Left cardiac atrium (tissue), 4 donors: ENCODE data around the gene KCNT1. TPM values are rescaled to one million over a fixed set of nuclear protein-coding genes. Genes with fewer than 3 reads are reported as not detected.
A peak's percentile ranks its signal among the peaks of the same experiment; 100 is the strongest.

Source experiments
- ATAC-seq, 2 donors: fragments of 200-7000 bp; cut with Tn5 transposase; one replicate each; pipeline ENCODE4 v1.9.1; 2020; ENCODE audit warnings: mild to moderate bottlenecking in 2 of 2, moderate library complexity in 2 of 2
- DNase-seq: peaks from one replicate; pipeline ENCODE4 v3.0.0-alpha.2; 2020
- intact Hi-C, 2 donors: fragments of 100-400 bp; cut with DNase I; formaldehyde crosslinking; loops; one replicate each; pipeline versions ENCODE4 v1.14.1 to v1.15.1; 2022 to 2023
- total RNA-seq, 2 donors: library from RNA; stranded (reverse); fragmentation: NEBNext Ultra II Directional; extraction: Animal tissue kit (Norgen Biotek cat#: 25700); gene quantifications; one replicate each; pipeline ENCODE4 v1.2.1, GENCODE V29; 2021
- donor health status: DM: no; HTN: yes; CAD: no.
- donor health status: DM: no; HTN: yes; CAD: no; lungs with severe emphysema.
- donor health status: DM: yes; HTN: yes; CAD: no.
- donor health status: Dilated cardiomyopathy.

The KCNT1 gene
- total RNA-seq, 2 donors from 2014 or later: 0.24 to 1.2 TPM

DNA sequence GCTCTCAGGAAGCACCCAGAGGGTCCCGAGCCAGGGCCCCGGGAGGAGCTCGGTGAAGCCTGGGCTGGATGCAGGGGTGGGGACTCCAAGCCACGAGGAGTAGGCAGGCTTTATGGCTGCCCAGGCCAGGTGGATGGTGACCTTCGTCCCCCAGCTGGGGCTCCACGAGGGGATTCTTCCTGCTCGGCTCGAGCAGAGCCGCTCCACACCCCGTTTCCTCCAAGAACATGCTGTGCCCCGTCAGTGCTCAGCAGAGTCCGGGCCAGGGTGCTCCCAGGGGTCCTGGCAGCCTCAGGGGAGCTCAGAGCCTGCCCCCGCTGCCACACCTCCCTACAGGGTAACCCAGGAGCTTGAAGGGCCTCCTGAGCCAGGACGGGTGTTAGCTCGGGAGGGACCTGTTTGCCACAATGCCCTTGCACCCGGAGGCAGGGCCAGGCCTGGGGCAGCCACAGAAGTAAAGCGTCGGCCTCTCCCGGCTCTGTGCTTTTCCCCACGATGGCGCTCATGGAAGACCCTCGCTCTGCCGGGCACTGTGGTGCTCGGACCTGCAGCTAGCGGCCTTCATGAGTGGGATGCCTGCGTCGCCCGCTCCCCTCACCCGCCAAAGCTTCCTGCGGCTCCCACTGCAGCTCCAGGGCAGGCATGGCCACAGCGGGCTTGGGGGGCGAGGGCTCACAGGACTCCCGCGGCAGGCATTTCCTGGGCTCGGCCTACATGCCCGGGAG is 86.8 kb downstream of the KCNT1 start:
- DNase-seq: no peak
- intact Hi-C loops: no loop called here
- ATAC-seq: no peak

DNA sequence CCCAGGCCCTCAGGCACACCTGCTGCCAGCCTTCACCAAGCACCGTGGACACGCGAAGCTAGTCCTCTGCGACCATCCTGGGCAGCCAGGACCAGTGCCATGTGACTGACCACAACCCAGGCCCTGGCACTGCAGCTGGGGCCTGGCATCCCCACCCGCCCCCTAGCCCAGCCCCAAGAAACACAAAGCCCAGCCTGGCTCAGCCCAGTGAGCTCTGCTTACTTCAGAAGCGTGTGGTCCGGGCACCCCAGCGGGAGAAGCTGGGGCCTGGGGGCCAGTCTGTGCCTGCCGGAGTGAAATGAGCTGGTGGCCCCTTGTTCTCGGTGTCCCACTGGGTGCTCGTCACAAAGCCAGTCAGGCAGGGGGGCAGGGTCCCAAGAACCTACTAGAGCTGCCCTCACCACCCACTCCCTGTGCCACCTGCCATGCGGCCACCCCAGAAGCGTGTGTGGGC is 87.9 kb downstream of the KCNT1 start:
- ATAC-seq (no peak), DNase-seq (no peak)
- intact Hi-C loops: loop anchor here in 1 of 2 donors (10.0 kb wide), 1 partner anchor 335 kb away; no protein-coding TSS in a partner anchor

DNA sequence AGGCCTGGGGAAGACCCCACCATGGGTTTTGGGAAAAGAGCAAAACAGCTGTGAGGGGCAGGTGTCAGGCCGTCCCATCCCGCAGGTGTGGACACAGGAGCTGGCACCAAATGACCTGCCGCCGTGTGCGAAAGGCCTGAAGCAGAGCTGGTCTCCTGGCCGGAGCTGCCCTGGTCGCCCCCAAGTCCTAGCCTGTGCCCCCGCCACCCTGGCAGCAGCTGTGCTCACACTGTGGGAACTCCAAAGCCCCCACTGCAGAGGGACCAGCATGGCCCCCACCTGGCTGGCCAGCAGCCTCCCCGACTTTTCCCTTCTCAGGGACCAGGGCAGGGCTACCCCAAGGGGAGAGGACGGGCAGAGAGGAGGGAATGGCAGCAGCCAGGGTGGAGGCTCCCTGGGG is 88.4 kb downstream of the KCNT1 start:
- DNase-seq (no peak), ATAC-seq (no peak)
- intact Hi-C loops: loop anchor here in 1 of 2 donors (10.0 kb wide), 1 partner anchor 334 kb away; no protein-coding TSS in a partner anchor

DNA sequence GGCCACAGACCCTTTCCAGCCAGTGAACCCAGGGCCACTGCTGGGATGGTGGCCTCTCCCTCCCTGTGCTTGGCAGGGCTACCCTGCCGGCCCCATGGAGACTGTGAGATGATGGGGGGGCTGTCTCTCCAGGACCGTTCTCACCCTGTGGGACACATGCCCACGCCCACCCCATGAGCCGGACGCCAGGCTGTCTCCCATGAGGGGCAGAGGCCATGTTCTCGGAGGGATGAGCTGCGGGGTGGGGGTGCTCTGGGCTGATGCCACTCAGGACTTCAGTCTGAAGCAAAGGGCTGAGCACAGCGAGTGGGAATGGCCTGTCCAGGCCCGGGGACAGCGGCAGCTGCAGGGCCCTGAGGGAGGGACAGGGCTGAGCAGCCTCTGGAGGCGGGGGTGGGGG is 88.9 kb downstream of the KCNT1 start:
- DNase-seq (no peak), ATAC-seq (no peak)
- intact Hi-C loops: loop anchor here in 1 of 2 donors (10.0 kb wide), 1 partner anchor 334 kb away; no protein-coding TSS in a partner anchor

DNA sequence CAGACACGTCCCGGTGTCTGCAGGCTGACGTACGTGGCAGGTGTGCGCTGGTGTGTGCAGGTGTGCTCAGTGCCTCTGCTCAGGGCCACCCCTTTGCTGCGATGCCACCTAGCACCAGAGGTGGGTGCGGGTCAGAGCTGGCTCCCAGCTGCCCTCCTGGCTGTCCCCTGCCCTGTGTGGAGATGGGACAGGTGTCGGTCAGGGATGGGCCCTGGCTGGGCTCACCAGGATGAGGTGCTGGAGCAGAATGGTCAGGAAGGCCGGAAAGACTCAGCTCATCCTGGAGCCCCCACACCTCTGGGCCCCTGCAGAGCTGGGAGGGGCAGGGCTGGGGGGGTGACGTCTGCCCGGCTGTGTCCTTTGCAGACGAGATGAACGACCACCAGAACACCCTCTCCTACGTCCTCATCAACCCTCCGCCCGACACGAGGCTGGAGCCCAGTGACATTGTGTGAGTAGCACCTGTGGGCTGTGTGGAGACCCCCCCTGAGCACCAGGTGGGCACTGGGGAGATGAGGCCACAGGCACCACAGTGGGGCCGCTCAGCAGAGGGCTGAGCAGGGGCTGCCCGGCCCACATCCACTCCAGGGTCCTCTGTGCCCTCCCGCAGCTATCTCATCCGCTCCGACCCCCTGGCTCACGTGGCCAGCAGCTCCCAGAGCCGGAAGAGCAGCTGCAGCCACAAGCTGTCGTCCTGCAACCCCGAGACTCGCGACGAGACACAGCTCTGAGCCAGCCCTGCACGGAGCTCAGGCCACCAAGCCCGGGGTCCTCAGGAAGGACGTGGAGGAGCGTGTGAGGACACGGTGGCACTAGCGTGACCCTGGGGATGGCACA is 89.7 kb downstream of the KCNT1 start:
- intact Hi-C loops: loop anchor here in 1 of 2 donors (10.0 kb wide), 1 partner anchor 333 kb away; no protein-coding TSS in a partner anchor
- DNase-seq (no peak), ATAC-seq (no peak)

DNA sequence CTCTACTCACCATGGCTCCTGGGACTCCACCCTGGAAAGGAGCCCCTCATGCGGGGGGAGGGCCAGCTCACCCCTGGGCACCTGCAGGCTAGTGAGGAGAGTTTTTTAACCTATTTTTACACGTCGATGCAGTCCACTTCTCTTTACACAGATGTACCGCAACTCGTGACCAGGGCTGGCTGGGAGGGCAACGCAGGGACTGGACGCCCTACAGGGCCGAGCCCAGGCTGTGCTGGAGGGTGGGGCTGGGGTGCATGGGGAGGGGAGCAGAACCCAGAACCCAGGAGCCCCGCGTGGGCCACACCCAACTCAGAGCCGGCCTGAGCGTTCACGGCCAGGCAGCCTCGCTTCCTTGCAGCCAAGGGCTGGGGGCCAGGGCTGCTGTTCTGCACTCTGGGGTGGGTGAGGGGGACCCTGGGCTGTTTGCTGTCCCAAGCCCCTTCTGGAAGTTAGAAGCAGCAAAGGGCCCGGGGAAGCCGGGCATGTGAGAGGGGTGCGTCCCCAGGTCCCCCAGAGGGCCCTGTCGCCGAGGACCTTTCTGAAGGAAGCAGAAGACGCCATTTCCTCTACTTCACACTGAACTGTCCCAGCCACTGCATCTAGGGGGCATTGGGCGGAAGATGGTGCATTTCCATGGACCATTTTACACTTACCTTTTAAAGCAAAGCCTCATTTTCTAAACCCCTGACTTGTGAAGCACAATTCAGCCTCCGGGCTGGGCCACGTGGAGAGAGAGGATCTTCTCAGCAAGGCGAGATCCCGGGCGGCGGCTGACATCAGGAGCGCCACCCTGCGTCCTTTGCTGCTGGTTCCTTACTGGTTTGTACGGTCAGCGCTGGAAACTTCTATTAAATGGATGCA is 90.5 kb downstream of the KCNT1 start:
- ATAC-seq: no peak
- intact Hi-C loops: loop anchor here in 1 of 2 donors (10.0 kb wide), 1 partner anchor 332 kb away; no protein-coding TSS in a partner anchor
- no peak for DNase-seq

DNA sequence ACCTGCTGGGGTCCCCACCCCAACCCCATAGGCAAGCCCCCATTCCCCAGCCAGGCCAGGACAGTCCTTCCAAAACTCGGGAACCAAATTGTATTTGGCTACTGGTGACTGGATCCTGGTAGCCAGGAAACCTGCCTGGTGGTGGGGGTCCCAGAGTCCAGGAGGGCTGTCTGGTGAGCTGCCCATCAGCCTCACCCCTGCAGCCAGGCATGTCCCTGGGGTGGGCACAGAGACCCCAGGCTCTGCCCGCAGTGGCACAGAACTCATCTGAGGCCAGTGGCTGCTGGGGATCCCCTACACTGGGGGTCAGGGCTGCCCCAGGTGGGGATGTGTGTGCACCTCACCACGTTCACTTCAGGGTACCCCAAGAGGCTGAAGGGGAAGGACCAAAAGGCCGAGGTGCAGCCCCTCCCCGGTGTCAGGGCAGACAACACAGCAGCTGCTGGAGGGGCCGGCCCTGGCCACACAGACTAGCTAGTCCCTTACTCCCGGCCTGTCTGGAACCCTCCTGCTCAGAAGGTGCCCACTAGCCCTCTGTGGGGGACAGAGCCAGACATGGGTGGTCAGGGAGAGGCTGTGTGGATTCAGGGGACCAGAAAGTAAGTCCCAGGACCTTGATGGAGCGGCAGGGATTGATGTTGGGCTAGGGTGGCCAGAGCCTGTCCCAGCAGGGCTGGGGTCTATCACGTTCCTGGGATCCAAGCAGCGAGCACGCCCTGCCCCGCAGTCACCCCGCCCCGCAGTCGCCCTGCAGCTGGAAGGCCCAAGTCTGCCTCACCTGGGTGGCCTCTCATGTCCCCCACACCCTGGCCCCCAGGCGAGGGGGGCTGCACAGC is 91.5 kb downstream of the KCNT1 start:
- no peak for ATAC-seq
- DNase-seq: no peak
- intact Hi-C loops: loop anchor here in 1 of 2 donors (10.0 kb wide), 1 partner anchor 331 kb away; no protein-coding TSS in a partner anchor

DNA sequence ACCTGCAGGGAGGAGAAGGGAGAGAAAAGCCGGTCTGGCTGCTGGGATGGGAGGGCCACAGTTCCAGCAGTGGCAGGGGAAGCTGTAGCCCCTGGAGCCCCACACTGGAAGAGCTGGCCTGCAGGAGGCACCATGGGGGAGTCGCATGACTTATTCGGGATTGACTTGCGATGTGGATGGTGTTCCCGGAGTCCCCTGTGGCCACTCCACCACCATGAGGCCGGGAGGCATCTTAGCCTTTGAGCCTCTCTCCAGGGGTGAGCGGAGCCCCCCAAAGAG is 92.0 kb downstream of the KCNT1 start:
- ATAC-seq (no peak), DNase-seq (no peak)
- intact Hi-C loops: loop anchor here in 1 of 2 donors (10.0 kb wide), 1 partner anchor 331 kb away; no protein-coding TSS in a partner anchor

DNA sequence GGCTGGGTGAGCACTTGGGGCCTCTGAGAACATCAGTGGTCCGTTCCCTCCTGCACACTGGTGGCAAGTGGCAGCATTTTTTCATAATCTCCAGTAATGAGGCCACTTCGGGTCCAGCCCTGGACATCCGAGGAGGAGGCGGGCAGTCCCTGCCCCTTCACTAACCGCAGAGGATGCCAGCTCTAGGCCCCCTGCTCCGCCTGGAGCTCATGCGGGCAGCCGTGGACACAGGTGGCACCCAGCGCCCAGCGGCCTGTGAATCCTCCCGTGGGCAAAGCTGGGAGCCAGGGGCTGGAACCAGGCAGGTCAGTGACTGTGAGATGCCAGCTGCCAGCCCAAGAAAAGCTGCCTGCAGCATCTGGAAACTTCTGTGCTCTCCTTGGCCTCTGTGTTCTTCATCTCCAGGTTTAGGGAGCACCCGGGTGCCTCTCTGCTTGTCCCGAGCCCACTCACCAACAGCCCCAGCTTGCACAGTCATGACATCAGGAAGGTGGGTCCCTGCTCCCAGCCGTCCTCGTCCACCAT is 92.4 kb downstream of the KCNT1 start:
- ATAC-seq: no peak
- intact Hi-C loops: loop anchor here in 1 of 2 donors (10.0 kb wide), 1 partner anchor 330 kb away; no protein-coding TSS in a partner anchor
- no peak for DNase-seq

DNA sequence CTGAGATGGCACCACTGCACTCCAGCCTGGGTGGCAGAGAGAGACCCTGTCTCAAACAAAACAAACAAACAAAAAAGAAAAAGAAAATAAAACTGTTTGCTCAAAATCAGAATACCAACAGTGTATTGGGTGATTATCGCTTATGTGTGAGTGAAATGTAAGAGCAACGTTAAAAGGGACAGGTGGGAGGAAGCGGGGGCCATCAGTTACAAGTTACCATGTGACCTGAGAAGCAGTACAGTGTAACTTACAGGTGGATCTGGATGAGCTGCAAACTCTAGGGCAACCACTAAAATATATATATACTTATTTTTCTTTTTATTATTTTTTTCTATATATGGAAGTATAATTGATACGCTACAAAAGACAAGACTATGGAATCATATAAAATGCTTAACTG is 93.4 kb downstream of the KCNT1 start:
- DNase-seq: no peak
- ATAC-seq: no peak
- intact Hi-C loops: loop anchor here in 1 of 2 donors (10.0 kb wide), 1 partner anchor 329 kb away; no protein-coding TSS in a partner anchor

DNA sequence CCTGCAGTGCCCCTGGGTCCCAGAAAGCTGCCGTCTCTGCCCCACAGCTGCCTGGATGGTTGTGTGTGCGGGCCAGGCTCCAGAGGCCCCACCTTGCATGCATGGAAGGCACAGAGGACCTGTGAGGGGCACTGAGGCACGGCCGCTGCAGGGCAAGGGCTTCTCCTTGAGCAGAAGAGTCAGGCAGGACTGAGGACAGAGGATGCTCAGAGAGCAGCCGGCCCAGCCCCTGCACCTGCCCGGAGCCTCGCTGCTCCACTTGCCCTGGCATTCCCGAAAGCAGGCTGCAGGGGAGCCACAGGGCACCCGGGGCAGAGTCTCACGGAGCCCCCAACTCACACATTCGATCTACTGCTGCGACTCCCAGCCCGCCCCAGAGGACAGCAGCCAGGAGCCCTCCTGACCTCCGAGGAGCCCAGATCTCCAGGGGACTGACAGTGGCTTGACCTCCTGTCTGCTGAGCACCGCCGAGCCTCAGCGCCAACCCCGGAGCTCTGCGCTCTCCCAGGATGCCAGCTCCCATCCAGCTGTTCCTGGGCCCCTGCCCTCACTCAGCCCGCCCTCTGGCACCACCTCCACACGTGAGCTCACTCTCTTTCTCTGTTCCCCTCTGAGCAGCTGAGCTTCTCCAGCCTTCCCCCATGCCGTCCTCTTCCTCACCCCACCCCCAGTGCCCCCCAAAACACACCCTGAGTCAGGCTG is 95.0 kb downstream of the KCNT1 start:
- intact Hi-C loops: loop anchor here in 1 of 2 donors (10.0 kb wide), 1 partner anchor 328 kb away; no protein-coding TSS in a partner anchor
- DNase-seq: no peak
- ATAC-seq: peak in 1 of 2 donors; percentile 9

DNA sequence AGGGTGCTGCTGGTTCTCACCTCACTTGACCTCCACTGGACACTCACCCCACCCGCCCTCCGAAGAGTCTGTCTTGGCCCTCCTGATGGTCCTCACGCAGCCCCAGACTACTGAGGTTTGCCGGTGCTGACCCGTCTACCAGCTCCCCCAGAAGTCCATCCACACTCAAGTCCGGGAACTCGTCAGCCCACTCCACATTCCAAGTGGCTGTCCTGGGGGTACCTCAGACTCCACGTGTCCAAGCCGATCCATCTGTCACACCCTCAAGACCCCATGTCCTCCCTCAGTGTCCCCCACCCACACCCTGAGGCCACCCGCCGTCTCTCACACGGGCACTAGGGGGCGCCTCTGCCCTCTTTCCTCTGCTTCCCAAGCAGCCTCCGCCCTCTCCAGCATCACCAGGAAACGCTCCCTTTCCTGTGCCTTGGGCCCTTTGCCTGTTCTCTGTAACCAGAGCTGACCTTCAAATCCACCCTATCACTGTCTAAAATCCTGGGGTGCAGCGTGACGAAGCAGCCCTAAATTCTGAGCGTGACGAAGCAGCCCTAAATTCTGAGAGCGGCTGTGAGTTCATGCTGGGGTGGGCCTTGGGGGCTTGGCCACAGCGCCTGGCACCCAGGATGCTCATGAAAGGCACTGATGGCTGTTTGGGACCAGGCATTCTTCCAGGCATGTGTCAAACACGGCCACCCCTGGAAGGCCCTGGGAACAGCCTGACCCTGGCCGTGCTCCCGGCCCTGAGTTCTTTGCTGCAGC is 95.7 kb downstream of the KCNT1 start:
- intact Hi-C loops: loop anchor here in 1 of 2 donors (10.0 kb wide), 1 partner anchor 327 kb away; no protein-coding TSS in a partner anchor
- DNase-seq (peak; percentile 61), ATAC-seq (peak; percentile 57 to 61)

DNA sequence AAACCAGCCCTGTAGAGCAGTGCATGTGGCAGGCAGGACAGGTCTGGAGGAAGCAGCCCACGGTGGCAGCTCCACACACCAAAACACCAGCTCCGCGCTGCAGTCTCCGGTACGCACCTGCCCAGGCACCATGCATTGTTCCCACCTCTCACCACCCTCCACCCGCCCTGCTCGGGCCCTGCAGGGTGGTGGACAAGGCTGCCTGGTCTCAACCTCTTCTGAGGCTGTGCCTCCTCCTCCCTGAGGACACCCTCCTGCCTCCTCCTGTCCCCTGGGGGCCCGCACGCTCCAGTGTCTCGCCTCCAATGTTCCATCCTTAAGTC is 96.2 kb downstream of the KCNT1 start:
- no peak for ATAC-seq
- intact Hi-C loops: loop anchor here in 1 of 2 donors (10.0 kb wide), 1 partner anchor 327 kb away; no protein-coding TSS in a partner anchor
- DNase-seq: no peak

DNA sequence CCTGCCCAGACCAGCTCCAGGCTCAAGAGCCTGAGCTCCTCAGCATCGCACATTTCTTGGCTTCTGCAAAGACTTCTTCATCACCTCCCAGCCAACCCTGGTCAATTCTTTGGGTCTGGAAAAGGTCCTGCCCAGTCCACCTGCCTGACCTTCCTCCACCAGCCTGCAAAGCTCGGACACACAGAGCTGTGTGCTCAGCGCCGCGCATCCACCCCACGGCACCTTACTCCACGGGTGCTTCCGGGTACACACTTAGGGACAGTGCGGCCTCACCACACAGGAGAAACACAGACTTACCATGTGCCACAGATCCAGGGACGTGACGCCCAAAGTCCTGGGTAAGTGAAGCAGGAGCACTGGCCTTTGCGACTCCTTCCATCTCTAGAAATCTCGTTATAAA is 97.3 kb downstream of the KCNT1 start:
- intact Hi-C loops: loop anchor here in 1 of 2 donors (10.0 kb wide), 1 partner anchor 326 kb away; no protein-coding TSS in a partner anchor
- no peak for DNase-seq
- no peak for ATAC-seq

DNA sequence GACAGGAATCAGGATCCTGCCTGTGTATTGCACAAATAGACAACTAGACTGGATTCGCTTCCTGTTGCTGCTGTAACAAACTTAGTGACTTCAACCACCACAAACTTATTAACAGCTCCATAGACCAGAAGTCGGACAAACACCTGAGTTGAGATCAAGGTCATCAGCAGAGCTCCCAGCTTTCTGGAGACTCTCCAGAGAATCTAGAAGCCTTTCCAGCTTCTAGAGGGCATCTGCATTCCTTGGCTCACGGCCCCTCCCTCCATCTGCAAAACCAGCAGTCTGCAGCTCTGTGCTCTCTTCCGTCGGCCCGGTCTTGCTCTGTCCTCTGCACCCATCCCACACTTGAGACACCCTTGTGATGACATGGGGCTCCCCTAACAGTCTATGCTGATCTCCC is 99.1 kb downstream of the KCNT1 start:
- no peak for DNase-seq
- intact Hi-C loops: no loop called here
- ATAC-seq: no peak

DNA sequence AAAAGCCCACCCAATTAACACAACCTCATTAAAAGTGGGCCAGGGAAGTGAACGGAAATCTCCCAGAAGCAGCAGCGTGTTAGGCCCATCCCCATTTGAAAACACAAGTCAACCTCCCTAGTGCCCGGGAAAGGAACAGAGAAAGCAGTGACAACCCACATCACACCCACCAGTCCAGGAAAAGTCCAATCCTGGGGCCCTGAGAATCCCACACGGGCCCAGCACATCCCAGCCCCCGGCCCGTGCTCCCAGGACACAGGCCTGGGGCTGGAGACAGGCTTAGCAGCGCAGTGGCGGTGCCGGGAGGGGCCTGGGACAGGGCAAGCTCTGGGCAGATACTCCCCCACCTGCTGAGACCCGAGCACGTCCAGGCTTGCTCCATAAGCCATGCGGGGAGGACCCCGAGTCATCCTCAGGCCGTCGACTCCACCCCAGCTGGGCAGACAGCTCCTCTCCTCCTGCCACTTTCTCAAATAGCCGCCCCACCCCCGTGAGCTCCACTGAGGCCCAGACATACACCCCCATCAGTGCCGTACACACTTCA is 101.0 kb downstream of the KCNT1 start:
- intact Hi-C loops: no loop called here
- ATAC-seq: no peak
- DNase-seq: no peak
